OCI-LY3 (cell line): Measurements from ENCODE around the gene TMEM63A.

ENCODE experiments used
- CTCF ChIP-seq: fragments of 200-600, 300-600 bp; sonication (generic); IDR thresholded peaks from 2 replicates; pipeline ENCODE4 v1.5.1; 2014; ENCODE audit warnings: antibody characterized with exemption, low read length, low read depth
- EZH2phosphoT487 ChIP-seq: fragments of 200-600 bp; shearing (Covaris generic); IDR thresholded peaks from 2 replicates; pipeline ENCODE4 v1.6.1; 2018; ENCODE audit warnings: antibody characterized with exemption, mixed run types, low read depth

- TF ChIP-seq CTCF (no peak), EZH2phosphoT487 (no peak)
Observed at GRCh38 chr1:225818229-225818628, 64.0 kb downstream of the TMEM63A start.
